ENCODE data around the gene ZC3H10. TPM values are rescaled to one million over a fixed set of nuclear protein-coding genes. Genes with fewer than 3 reads are reported as not detected.

The ZC3H10 gene
- polyA plus RNA-seq, 1 donor from 2014 or later = 6.7 TPM

- H3K27ac ChIP-seq (ENCODE audit: low read length) = no peak overlapping the region
- no peaks in the 10 kb centered on the region for H3K79me2 ChIP-seq (replicated peaks; ENCODE audit: insufficient read depth, low read length)
- no peaks in the 10 kb centered on the region for H3F3A ChIP-seq (ENCODE audit: insufficient read depth, low read length, poor library complexity, severe bottlenecking)
- H3K36me3 ChIP-seq (ENCODE audit: insufficient read depth, low read length) = no peaks in the 10 kb centered on the region
- no peak overlapping the region for H3K4me2 ChIP-seq (ENCODE audit: low read length)
- H3K27me3 ChIP-seq (ENCODE audit: insufficient read depth, low read depth, low read length) = no peaks in the 10 kb centered on the region
- no peaks in the 10 kb centered on the region for H3K9me2 ChIP-seq (ENCODE audit: insufficient read depth, low read length)
- H2AFZ ChIP-seq (ENCODE audit: low read depth, low read length) = no peak overlapping the region
- H4K20me1 ChIP-seq (ENCODE audit: insufficient read depth) = no peaks in the 10 kb centered on the region
- TF ChIP-seq EZH2 (IDR thresholded peaks at IDR 0.05; ENCODE audit: borderline replicate concordance, insufficient read depth, low read length, poor library complexity, severe bottlenecking) (no peak), POLR2AphosphoS5 (IDR thresholded peaks at IDR 0.05) (no peak), MXI1 (conservative IDR thresholded peaks at IDR 0.05; ENCODE audit: poor library complexity, severe bottlenecking) (no peak), SMC3 (conservative IDR thresholded peaks at IDR 0.05; ENCODE audit: poor library complexity) (no peak), RAD21 (conservative IDR thresholded peaks at IDR 0.05) (no peak), CTCF (IDR thresholded peaks at IDR 0.05; ENCODE audit: poor library complexity, severe bottlenecking) (no peak), TAF1 (IDR thresholded peaks at IDR 0.05; ENCODE audit: low read depth) (no peak), REST (IDR thresholded peaks at IDR 0.05; ENCODE audit: borderline replicate concordance) (no peak), EP300 (conservative IDR thresholded peaks at IDR 0.05; ENCODE audit: poor library complexity, severe bottlenecking) (no peak)
- no peak overlapping the region for H3K9ac ChIP-seq (ENCODE audit: low read length)
- no peak overlapping the region for H3K4me3 ChIP-seq (ENCODE audit: low read length)
- H3K9me3 ChIP-seq (ENCODE audit: low read length) = no peaks in the 10 kb centered on the region
These were observed 51.2 kb downstream of the ZC3H10 start for GRCh38 chr12:56169229-56169759.

GRCh38 chr12:56172839-56173238, 54.8 kb downstream of the ZC3H10 start:
- H3K9me3 ChIP-seq (ENCODE audit: low read length) = no peaks in the 10 kb centered on the region
- no peak overlapping the region for H3K4me3 ChIP-seq (ENCODE audit: low read length)
- no peaks in the 10 kb centered on the region for H3K79me2 ChIP-seq (replicated peaks; ENCODE audit: insufficient read depth, low read length)
- H2AFZ ChIP-seq (ENCODE audit: low read depth, low read length) = no peak overlapping the region
- H3K27ac ChIP-seq (ENCODE audit: low read length) = no peak overlapping the region
- no peaks in the 10 kb centered on the region for H3F3A ChIP-seq (ENCODE audit: insufficient read depth, low read length, poor library complexity, severe bottlenecking)
- TF ChIP-seq TAF1 (IDR thresholded peaks at IDR 0.05; ENCODE audit: low read depth) (no peak), CTCF (IDR thresholded peaks at IDR 0.05; ENCODE audit: poor library complexity, severe bottlenecking) (no peak), POLR2AphosphoS5 (IDR thresholded peaks at IDR 0.05) (no peak), SMC3 (conservative IDR thresholded peaks at IDR 0.05; ENCODE audit: poor library complexity) (no peak), EP300 (conservative IDR thresholded peaks at IDR 0.05; ENCODE audit: poor library complexity, severe bottlenecking) (no peak), REST (IDR thresholded peaks at IDR 0.05; ENCODE audit: borderline replicate concordance) (no peak), MXI1 (conservative IDR thresholded peaks at IDR 0.05; ENCODE audit: poor library complexity, severe bottlenecking) (no peak), RAD21 (conservative IDR thresholded peaks at IDR 0.05) (no peak), EZH2 (IDR thresholded peaks at IDR 0.05; ENCODE audit: borderline replicate concordance, insufficient read depth, low read length, poor library complexity, severe bottlenecking) (no peak)
- H3K9me2 ChIP-seq (ENCODE audit: insufficient read depth, low read length) = no peaks in the 10 kb centered on the region
- no peak overlapping the region for H3K9ac ChIP-seq (ENCODE audit: low read length)
- no peaks in the 10 kb centered on the region for H3K36me3 ChIP-seq (ENCODE audit: insufficient read depth, low read length)
- H3K27me3 ChIP-seq (ENCODE audit: insufficient read depth, low read depth, low read length) = no peaks in the 10 kb centered on the region
- H4K20me1 ChIP-seq (ENCODE audit: insufficient read depth) = no peaks in the 10 kb centered on the region
- no peak overlapping the region for H3K4me2 ChIP-seq (ENCODE audit: low read length)

All from neural cell (in vitro differentiated cells).